ENCODE results near the gene ANKLE1. TPM values are rescaled to one million over a fixed set of nuclear protein-coding genes. Genes with fewer than 3 reads are reported as not detected.

ANKLE1 gene
- total and polyA plus RNA-seq, 2 experiments from 2014 or later, result 9.1 to 20.2 TPM

DNA sequence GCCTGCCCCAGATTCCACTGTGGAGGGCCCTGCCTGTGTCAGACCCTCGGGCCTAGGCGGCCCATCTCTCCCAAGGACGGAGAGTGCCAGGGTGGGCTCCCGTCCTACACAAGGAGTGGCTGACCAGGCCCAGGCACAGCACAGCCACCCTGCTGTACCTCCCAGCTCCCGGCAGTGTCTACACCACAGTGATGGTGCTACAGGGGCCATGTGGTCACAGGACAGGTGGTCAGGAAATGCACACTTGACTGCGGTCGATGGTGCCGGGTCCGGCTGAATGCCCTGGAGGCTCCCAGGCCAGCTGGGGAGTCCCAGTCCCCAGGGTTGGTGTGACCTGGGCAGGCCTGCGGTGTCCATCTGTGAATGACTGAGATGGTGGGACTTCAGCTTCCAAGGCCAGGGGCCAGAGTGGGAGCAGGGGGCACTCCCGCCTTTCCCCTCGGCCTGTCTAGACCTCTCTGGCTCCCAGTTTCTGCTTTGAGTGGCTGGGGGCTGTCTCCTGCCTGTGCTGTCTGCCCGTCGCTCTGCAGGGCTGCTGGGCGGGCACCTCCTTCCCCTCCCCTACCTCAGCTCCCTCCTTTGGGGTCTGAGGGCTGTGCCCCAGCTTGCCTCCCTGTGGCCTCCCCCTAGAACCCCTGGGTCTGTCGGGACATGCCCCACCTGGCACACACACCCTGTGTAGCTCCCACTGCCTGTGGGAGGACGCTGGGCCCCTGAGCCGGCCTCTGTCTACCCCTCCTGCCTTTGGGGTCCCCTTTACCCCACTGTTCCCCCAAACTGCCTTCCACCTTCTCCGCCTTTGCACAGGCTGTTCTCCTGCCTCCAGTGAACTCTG, 40.2 kb downstream of the ANKLE1 start:
- H3K27ac ChIP-seq (ENCODE audit: low read depth), result peak overlapping the region; percentile 88
- H3K4me2 ChIP-seq, result no peak overlapping the region
- peaks cover 15% of the 10 kb centered on the region for H3K4me1 Mint-ChIP-seq
- H4K20me1 ChIP-seq (replicated peaks; ENCODE audit: insufficient read depth), result no peaks in the 10 kb centered on the region; the same call in 1 of the 2 replicates
- H3F3A ChIP-seq (replicated peaks; ENCODE audit: low read depth), result peaks cover 19% of the 10 kb centered on the region
- no peak overlapping the region for H2AFZ ChIP-seq
- H3K27me3 ChIP-seq (ENCODE audit: insufficient read depth), result no peaks in the 10 kb centered on the region
- H3K4me3 Mint-ChIP-seq, result no peak overlapping the region
- no peaks in the 10 kb centered on the region for H3K9me2 ChIP-seq (ENCODE audit: insufficient read depth)
- peaks cover 18% of the 10 kb centered on the region for H3K4me1 ChIP-seq (ENCODE audit: insufficient read depth)
- peak; percentile 6; the same call in 1 of the 3 replicates for ATAC-seq
- peaks cover 5% of the 10 kb centered on the region; the same call in 1 of the 2 replicates for H3K36me3 ChIP-seq (ENCODE audit: insufficient read depth)
- H3K36me3 Mint-ChIP-seq (ENCODE audit: low read depth), result peaks cover 35% of the 10 kb centered on the region
- H3K27me3 Mint-ChIP-seq (ENCODE audit: insufficient read depth, low read depth, poor library complexity), result peaks cover 21% of the 10 kb centered on the region
- DNase-seq (ENCODE audit: low spot score), result no peak
- TF ChIP-seq ZNF114 (CRISPR knock-in tag; IDR thresholded peaks at IDR 0.05) (no peak), CREB1 (CRISPR knock-in tag; IDR thresholded peaks at IDR 0.05; ENCODE audit: low read depth) (no peak), EZH2phosphoT487 (IDR thresholded peaks at IDR 0.05; ENCODE audit: unreplicated experiment) (no peak), STAT1 (IDR thresholded peaks at IDR 0.05; ENCODE audit: unreplicated experiment) (no peak), REST (IDR thresholded peaks at IDR 0.05; ENCODE audit: unreplicated experiment) (no peak), JUNB (IDR thresholded peaks at IDR 0.05; ENCODE audit: unreplicated experiment) (no peak), POLR2AphosphoS5 (IDR thresholded peaks at IDR 0.05; ENCODE audit: low read depth) (no peak; the same call in 1 of the 2 replicates), NANOG (IDR thresholded peaks at IDR 0.05; ENCODE audit: borderline replicate concordance) (no peak)
- TF ChIP-seq, protein P1, sequence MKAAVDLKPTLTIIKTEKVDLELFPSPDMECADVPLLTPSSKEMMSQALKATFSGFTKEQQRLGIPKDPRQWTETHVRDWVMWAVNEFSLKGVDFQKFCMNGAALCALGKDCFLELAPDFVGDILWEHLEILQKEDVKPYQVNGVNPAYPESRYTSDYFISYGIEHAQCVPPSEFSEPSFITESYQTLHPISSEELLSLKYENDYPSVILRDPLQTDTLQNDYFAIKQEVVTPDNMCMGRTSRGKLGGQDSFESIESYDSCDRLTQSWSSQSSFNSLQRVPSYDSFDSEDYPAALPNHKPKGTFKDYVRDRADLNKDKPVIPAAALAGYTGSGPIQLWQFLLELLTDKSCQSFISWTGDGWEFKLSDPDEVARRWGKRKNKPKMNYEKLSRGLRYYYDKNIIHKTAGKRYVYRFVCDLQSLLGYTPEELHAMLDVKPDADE (IDR thresholded peaks at IDR 0.05), result no peak
- TF ChIP-seq, protein P2, sequence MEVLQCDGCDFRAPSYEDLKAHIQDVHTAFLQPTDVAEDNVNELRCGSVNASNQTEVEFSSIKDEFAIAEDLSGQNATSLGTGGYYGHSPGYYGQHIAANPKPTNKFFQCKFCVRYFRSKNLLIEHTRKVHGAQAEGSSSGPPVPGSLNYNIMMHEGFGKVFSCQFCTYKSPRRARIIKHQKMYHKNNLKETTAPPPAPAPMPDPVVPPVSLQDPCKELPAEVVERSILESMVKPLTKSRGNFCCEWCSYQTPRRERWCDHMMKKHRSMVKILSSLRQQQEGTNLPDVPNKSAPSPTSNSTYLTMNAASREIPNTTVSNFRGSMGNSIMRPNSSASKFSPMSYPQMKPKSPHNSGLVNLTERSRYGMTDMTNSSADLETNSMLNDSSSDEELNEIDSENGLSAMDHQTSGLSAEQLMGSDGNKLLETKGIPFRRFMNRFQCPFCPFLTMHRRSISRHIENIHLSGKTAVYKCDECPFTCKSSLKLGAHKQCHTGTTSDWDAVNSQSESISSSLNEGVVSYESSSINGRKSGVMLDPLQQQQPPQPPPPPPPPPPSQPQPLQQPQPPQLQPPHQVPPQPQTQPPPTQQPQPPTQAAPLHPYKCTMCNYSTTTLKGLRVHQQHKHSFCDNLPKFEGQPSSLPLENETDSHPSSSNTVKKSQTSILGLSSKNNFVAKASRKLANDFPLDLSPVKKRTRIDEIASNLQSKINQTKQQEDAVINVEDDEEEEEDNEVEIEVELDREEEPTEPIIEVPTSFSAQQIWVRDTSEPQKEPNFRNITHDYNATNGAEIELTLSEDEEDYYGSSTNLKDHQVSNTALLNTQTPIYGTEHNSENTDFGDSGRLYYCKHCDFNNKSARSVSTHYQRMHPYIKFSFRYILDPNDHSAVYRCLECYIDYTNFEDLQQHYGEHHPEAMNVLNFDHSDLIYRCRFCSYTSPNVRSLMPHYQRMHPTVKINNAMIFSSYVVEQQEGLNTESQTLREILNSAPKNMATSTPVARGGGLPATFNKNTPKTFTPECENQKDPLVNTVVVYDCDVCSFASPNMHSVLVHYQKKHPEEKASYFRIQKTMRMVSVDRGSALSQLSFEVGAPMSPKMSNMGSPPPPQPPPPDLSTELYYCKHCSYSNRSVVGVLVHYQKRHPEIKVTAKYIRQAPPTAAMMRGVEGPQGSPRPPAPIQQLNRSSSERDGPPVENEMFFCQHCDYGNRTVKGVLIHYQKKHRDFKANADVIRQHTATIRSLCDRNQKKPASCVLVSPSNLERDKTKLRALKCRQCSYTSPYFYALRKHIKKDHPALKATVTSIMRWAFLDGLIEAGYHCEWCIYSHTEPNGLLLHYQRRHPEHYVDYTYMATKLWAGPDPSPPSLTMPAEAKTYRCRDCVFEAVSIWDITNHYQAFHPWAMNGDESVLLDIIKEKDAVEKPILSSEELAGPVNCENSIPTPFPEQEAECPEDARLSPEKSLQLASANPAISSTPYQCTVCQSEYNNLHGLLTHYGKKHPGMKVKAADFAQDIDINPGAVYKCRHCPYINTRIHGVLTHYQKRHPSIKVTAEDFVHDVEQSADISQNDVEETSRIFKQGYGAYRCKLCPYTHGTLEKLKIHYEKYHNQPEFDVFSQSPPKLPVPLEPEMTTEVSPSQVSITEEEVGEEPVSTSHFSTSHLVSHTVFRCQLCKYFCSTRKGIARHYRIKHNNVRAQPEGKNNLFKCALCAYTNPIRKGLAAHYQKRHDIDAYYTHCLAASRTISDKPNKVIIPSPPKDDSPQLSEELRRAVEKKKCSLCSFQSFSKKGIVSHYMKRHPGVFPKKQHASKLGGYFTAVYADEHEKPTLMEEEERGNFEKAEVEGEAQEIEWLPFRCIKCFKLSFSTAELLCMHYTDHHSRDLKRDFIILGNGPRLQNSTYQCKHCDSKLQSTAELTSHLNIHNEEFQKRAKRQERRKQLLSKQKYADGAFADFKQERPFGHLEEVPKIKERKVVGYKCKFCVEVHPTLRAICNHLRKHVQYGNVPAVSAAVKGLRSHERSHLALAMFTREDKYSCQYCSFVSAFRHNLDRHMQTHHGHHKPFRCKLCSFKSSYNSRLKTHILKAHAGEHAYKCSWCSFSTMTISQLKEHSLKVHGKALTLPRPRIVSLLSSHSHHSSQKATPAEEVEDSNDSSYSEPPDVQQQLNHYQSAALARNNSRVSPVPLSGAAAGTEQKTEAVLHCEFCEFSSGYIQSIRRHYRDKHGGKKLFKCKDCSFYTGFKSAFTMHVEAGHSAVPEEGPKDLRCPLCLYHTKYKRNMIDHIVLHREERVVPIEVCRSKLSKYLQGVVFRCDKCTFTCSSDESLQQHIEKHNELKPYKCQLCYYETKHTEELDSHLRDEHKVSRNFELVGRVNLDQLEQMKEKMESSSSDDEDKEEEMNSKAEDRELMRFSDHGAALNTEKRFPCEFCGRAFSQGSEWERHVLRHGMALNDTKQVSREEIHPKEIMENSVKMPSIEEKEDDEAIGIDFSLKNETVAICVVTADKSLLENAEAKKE (CRISPR knock-in tag; IDR thresholded peaks at IDR 0.05), result no peak
- H3K9me3 Mint-ChIP-seq, result no peaks in the 10 kb centered on the region; the same call in 2 of the 3 replicates
- H3K4me3 ChIP-seq, result no peak overlapping the region
- H3K27ac Mint-ChIP-seq, result peak overlapping the region; percentile 70
- no peaks in the 10 kb centered on the region for H3K79me2 ChIP-seq (replicated peaks; ENCODE audit: insufficient read depth)

Data from GM23338 (cell line).